SU-DHL-6 (cell line): ENCODE data around the gene FOXO4.

ENCODE experiments used
- CTCF ChIP-seq: fragments of 200-600 bp; sonication (generic); IDR thresholded peaks from one replicate; pipeline ENCODE4 v1.5.1; 2017; ENCODE audit warnings: antibody characterized with exemption, mild to moderate bottlenecking, low read length, moderate library complexity; ENCODE audit not compliant: insufficient read depth, poor library complexity, severe bottlenecking
- EZH2phosphoT487 ChIP-seq: fragments of 200-600 bp; sonication (generic), shearing (Covaris generic); conservative IDR thresholded peaks from 2 replicates; pipeline ENCODE4 v1.6.1; 2018; ENCODE audit warnings: mild to moderate bottlenecking, antibody characterized with exemption, low read length, moderate library complexity, mixed read lengths

DNA sequence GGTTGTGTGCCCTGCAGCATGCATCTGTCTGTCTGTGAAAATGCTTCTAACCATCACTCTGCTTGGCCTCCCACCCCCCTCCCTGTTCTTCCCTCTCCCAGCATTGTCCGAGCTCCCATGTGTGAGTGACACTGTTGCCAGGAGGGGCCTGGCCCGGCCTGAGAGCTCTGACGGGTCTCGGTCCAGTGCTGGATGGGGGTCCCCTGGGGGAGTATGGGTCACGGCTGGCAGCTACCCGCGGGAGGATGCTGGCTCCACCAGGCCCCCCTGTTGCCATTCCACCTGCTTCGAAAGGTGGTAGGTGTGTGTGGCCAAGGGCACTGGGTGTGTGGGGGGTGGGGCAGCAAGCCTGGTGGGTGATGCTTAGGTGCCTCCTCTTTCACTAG is 52.6 kb downstream of the FOXO4 start:
- TF ChIP-seq CTCF, result no peak
- TF ChIP-seq EZH2phosphoT487, result no peak
